ENCODE results near the gene PLXNA2. TPM values are rescaled to one million over a fixed set of nuclear protein-coding genes. Genes with fewer than 3 reads are reported as not detected.

PLXNA2 gene, protein sequence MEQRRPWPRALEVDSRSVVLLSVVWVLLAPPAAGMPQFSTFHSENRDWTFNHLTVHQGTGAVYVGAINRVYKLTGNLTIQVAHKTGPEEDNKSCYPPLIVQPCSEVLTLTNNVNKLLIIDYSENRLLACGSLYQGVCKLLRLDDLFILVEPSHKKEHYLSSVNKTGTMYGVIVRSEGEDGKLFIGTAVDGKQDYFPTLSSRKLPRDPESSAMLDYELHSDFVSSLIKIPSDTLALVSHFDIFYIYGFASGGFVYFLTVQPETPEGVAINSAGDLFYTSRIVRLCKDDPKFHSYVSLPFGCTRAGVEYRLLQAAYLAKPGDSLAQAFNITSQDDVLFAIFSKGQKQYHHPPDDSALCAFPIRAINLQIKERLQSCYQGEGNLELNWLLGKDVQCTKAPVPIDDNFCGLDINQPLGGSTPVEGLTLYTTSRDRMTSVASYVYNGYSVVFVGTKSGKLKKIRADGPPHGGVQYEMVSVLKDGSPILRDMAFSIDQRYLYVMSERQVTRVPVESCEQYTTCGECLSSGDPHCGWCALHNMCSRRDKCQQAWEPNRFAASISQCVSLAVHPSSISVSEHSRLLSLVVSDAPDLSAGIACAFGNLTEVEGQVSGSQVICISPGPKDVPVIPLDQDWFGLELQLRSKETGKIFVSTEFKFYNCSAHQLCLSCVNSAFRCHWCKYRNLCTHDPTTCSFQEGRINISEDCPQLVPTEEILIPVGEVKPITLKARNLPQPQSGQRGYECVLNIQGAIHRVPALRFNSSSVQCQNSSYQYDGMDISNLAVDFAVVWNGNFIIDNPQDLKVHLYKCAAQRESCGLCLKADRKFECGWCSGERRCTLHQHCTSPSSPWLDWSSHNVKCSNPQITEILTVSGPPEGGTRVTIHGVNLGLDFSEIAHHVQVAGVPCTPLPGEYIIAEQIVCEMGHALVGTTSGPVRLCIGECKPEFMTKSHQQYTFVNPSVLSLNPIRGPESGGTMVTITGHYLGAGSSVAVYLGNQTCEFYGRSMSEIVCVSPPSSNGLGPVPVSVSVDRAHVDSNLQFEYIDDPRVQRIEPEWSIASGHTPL (N-terminal part only)
- 164 and 185 TPM in 2 replicates for total RNA-seq

DNA sequence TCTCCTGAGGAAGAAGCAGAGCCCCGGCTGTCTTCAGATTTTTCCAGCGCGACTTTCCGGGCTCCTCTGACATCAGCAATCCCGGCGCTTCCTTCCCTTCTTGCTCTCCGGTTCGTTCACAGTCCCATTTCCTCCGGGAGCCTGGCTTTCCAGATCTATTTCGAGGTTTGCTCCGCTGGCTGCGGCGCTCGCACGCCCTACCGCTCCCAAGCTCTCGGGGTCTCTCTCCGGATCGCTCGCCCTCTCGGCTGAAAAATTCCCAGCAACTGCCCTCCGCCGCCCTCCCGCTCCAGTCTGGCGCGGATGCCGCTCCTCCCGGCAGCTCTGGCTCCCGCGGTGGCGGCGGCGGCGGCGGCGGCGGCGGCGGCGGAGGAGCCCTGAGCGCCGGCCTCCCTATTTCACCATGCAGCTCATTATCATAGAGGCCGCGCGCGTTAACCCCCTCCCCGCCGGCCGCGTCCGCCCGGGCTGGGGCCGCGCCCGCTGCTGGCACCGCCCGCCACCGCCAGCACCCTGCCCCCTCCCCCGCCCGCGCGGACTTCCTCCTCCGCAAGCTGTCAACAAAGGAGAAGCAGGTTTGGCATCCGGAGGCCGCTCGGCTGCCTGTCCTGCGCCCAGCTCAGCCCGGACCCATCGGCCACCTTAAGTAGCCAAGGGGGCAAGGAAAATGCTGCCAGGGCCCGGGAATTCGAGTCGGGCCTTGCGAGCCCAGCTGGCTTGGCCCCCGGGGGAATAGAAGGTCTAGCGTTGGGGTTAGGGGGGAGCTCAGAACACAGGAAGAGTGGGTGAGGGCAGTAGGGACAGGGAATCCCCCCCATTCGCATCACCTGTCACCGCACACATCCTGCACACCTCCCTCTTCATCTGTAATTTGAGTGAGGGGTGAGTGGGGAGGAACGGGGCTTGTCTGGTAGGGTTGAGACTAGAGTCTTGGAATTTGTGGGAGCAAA, at the start of gene PLXNA2:
TSS of gene PLXNA2 (minus strand) at position 418 of the 950 bp plus-strand sequence. CDS start 26,462 bp downstream, outside the sequence.

Small RNA genes within 50 kb of the gene (small RNA-seq; reads per million reads assigned to genes)
- gene AL606753.1: not detected
